NCI-H146 treated with DMSO at 0.1 percent for 48 hours (cell line): ENCODE measurements around the gene IL4R.

Source experiments
- DNase-seq: peaks from one replicate; lab custom pipeline; 2025; ENCODE audit not compliant: unreplicated experiment; lab: John Stamatoyannopoulos, UW

IL4R gene

DNA sequence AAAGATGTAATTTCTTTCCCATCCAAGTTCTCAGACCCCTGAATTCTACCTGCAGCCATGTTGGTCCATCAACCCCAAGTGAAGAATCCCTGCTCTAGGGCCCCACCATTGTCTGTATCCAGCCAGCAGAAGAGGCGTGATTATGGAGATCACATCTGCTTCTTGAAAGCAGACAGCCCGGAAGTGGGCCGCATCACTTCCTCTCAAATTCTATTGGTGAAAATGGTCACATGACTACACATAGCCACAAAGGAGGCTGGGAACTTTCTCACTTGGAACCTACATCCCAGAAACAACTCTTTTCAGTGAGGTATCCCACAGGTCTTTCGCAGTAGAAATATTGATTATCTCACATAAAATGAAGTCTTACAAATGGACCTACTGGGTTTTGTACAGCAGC, 40.1 kb downstream of the IL4R start:
- no peak for DNase-seq

GRCh38 chr16:27355610-27356009, 41.8 kb downstream of the IL4R start:
- DNase-seq: no peak

DNA sequence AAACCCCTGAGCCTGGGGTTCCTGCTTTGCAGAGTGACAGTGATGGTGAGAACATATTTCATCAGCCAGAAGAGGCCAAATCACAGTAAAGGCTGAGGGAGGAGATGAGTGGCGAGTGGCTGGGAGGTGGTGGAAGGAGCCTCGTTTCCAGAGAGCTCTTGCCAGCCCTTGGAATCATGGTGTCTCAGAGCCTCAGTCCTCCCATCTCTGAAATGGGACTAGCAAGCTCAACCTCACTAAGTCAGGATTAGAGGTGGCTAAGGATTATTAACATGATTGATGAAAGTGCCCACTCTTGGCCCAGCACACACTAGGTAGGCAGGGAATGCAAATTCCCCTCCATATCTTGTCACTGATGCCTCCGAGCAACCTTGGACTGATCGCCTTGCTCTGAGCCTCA, 43.0 kb downstream of the IL4R start:
- no peak for DNase-seq

DNA sequence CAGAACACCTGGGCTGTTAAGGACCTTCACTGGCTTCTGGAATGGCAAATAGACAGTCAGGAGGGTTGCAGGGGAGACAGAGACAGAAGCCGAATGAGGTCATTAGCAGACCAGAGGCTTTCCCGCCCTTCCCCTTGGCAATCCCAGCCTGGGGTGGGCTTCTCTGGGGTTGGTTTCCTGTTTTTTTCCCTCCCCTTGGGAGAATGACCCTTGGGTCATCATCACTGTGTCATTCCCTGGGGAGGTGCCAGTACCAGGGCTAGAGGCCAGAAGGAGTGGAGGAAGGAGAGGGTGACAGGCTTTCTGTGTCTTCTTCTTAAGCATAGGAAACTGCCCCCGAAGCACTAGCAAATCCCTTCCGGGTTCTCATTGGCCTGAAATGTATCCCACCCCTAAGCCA, 45.3 kb downstream of the IL4R start:
- DNase-seq: no peak

GRCh38 chr16:27359615-27360014, 45.8 kb downstream of the IL4R start:
- DNase-seq: no peak

DNA sequence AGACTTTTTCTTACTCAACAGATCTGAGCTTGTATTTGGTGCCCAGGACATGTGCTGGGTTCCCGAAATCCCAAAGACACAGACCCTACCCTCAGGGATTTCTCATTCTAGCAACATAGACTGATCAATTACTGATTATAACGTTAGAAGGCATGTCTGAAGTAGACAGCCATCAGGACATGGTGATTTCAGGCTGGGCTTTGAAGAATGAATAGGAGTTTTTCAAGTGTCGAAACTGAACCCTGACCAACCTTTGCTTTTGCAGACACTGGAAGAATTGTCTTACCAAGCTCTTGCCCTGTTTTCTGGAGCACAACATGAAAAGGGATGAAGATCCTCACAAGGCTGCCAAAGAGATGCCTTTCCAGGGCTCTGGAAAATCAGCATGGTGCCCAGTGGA, 48.2 kb downstream of the IL4R start:
- no peak for DNase-seq

DNA sequence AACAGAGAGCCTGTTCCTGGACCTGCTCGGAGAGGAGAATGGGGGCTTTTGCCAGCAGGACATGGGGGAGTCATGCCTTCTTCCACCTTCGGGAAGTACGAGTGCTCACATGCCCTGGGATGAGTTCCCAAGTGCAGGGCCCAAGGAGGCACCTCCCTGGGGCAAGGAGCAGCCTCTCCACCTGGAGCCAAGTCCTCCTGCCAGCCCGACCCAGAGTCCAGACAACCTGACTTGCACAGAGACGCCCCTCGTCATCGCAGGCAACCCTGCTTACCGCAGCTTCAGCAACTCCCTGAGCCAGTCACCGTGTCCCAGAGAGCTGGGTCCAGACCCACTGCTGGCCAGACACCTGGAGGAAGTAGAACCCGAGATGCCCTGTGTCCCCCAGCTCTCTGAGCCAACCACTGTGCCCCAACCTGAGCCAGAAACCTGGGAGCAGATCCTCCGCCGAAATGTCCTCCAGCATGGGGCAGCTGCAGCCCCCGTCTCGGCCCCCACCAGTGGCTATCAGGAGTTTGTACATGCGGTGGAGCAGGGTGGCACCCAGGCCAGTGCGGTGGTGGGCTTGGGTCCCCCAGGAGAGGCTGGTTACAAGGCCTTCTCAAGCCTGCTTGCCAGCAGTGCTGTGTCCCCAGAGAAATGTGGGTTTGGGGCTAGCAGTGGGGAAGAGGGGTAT, 48.9 kb downstream of the IL4R start:
- no peak for DNase-seq

- no peak for DNase-seq
These were observed 49.5 kb downstream of the IL4R start for GRCh38 chr16:27363246-27363632.

DNA sequence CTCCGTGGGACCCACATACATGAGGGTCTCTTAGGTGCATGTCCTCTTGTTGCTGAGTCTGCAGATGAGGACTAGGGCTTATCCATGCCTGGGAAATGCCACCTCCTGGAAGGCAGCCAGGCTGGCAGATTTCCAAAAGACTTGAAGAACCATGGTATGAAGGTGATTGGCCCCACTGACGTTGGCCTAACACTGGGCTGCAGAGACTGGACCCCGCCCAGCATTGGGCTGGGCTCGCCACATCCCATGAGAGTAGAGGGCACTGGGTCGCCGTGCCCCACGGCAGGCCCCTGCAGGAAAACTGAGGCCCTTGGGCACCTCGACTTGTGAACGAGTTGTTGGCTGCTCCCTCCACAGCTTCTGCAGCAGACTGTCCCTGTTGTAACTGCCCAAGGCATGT, 50.0 kb downstream of the IL4R start:
- no peak for DNase-seq

GRCh38 chr16:27364493-27365141, 50.8 kb downstream of the IL4R start:
- DNase-seq: peak; percentile 24

GRCh38 chr16:27365142-27366089, 51.6 kb downstream of the IL4R start:
- DNase-seq: no peak

DNA sequence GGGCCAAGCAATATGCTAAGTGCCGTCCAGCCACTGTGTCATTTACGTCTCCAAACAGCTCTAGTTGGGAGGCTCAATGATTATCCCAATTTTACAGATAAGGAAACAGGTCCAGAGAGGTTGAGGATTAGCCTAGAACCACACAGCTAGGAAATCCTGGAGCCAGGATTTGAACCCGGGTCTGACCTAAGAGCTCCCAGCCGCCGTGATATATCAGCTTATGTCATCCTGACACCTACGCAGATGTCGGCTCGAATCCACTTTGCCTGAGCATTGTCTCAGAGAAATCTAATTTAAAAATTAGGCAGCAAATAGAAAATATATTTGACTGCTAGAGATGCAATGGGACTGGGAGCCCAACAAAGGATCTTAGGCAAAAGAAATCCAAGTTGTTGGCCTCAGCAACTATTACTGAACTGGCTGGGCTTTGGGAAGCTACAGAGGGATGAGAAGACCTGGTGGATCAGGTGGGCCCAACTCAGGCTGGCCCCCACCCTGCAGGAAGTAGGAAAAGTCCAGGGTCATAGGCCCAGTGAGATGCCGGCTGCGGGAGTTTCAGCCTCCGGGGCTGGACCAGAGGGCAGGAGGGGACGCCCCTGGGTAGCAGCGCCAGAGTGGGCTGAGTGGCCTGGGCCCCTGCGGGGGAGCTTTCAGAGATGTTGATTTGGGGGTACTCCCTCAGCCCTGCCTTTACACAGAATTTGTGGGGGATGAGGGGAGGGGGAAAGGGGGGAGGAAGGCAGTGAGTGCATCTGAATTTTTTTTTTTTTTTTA, 53.1 kb downstream of the IL4R start:
- no peak for DNase-seq

DNA sequence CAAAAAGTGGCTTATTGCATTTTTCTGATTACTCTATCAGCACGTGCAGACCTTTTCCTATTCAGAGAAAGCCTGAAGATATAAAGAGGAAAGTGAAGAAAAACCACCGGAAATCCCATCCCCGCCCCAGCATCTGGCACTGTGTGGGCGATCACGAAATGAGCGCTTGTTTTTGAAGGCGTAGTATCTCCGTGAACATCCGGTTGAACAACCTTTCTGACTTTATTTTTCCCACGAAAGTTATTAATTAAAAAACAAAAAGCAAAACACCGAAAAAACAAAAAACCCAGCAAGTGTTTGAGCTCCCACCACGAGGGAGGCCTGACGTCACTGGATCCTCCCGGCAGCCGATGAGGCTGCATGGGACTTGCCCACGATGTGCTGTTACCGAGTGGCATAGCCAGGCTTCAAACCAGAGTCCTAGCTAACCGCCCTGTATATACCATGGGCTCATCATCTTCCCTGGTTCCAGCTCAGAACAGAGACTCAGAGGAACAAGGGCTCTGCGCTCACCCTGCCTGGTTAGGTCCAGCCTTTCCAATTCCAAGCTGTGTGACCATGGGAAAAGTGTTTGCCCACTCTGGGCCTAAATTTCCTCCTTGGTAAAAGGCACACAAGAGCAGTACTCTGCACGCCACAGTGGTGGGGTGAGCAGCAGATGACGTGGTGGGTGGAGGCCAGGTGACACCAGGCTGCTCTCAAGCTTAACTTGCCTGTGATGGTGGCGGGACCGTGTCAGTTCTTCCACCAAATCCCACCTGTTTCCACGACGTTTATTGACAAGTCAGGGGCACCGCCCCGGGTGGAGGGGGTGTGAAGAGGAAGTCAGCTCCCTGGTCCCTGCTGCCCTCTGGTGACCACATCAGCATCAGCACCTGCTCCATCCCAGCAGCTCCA, 53.9 kb downstream of the IL4R start:
- peak; percentile 26 for DNase-seq

- no peak for DNase-seq
These were observed 54.6 kb downstream of the IL4R start for GRCh38 chr16:27368358-27368722.

- DNase-seq: no peak
These were observed 56.0 kb downstream of the IL4R start for GRCh38 chr16:27369806-27370205.

DNA sequence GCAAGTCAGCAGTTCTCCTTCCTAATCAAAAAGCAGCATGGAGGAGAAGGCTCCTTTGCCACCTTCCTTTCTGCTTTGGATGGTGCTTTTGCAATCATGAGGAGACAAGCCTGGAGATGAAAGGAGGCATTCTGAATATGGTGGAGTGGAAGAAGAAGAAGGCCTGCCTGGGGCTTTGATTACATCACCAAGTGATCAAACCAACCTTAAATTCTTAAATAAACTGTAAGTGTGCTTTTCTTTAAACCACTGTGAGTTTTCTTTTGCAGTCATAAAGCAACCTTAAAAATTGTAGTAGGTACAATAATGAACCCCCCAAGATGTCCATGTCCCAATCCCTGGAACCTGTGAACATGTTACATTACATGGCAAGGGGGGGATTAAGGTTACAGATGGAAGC, 56.5 kb downstream of the IL4R start:
- DNase-seq: no peak

GRCh38 chr16:27373312-27373711, 59.5 kb downstream of the IL4R start:
- no peak for DNase-seq

DNA sequence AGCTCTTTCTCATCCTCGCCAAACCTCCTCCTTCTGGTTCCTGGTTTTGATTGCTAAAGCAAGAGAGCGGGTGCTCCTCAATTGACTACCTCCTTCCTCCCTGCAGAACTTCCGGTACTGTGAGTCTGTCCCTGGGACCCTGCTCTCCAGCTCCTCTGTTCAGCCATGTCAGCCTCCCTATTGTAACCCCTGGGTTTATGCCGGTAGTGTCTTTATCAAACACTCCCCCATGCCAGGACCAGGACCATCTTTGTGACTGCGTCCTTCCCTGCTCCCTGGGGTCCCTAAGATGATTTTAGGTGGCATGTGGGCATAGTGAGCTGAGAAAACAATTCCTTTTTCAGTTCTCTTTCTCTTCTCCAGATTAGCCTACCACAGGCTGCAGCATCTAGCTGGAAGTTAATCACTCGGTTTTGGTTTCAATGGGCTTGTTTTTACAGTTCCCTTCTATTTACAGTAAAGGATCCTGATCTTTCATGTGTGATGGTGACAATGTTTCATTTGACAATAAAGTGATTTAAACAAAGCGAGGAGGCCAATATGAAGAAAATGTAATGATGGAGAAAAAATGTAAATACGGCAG, 60.5 kb downstream of the IL4R start:
- no peak for DNase-seq

DNA sequence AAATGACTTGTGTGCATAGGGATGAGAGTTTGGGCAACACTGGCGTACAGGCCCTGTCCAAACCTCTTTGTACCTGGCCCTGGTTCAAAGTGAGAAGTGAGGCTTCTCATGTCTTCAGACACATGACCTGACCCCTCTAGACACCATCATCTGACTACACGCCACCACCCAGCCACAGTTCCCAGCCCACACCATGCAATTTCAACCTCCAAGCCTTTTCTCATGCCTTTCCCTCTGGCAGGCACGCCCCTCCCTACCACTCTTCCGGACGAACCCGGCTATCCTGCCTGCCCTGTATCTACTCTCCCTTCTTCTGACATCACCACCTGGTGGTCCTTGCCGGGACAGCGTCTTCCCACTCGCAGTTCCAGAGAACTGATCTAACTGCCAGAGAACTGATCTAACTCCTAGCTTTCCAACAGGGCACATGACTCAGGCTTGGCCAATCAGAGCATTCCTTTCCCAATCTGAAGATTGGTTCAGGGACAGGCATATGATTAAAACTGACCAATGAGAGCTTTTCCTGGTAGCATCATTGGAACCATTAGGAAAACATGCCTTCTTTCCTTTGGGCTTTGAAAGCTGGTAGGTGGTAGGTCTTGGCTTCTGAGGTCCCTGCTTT, 61.1 kb downstream of the IL4R start:
- DNase-seq: peak; percentile 27
